ENCODE measurements around the gene DCUN1D1.

- TF ChIP-seq GATA2 (IDR thresholded peaks at IDR 0.05; ENCODE audit: low read depth, low read length) (no peak), GATA3 (IDR thresholded peaks at IDR 0.05; ENCODE audit: low read depth, low read length) (no peak)
Measured at GRCh38 chr3:182936239-182936917, 44.0 kb downstream of the DCUN1D1 start.

All from SH-SY5Y (cell line).